HG03097 (cell line): ENCODE measurements around the gene PHF1.
"Not testable (repeated sequence)": the region's sequence is repeated elsewhere in the genome, so short reads cannot be mapped to it uniquely, and the experiment has no call there.

Source experiments
- ATAC-seq: cut with Tn5 transposase; IDR thresholded peaks from one replicate; pipeline ENCODE4 v1.9.1; 2021; ENCODE audit not compliant: unreplicated experiment, low FRiP score

The PHF1 gene

GRCh38 chr6:33391278-33391921, 19.4 kb upstream of the PHF1 start, which contains the start of gene KIFC1:
TSS of gene KIFC1 (plus strand) at chr6:33391823. CDS start at chr6:33391986, 163 bp downstream.
- ATAC-seq: peak; percentile 85

- no peak for ATAC-seq
Measured at GRCh38 chr6:33391922-33392594, 18.8 kb upstream of the PHF1 start.

- ATAC-seq: no peak
Measured at GRCh38 chr6:33392595-33392948, 18.2 kb upstream of the PHF1 start.

- no peak for ATAC-seq
Measured at GRCh38 chr6:33392979-33393378, 17.8 kb upstream of the PHF1 start.

- ATAC-seq: no peak
Measured at GRCh38 chr6:33397541-33397940, 13.3 kb upstream of the PHF1 start.

GRCh38 chr6:33398601-33399000, 12.2 kb upstream of the PHF1 start:
- ATAC-seq: not testable (repeated sequence)

- ATAC-seq: not testable (repeated sequence)
Measured at GRCh38 chr6:33399881-33400280, 10.9 kb upstream of the PHF1 start.

- no peak for ATAC-seq
Measured at GRCh38 chr6:33404884-33405283, 5.9 kb upstream of the PHF1 start.

- ATAC-seq: no peak
Measured at GRCh38 chr6:33405386-33405940, 5.4 kb upstream of the PHF1 start.

GRCh38 chr6:33406126-33406525, 4.7 kb upstream of the PHF1 start:
- ATAC-seq: no peak

- ATAC-seq: no peak
Measured at GRCh38 chr6:33407132-33407718, 3.6 kb upstream of the PHF1 start.

GRCh38 chr6:33410050-33410710, 634 bp upstream of the PHF1 start:
- ATAC-seq: peak; percentile 66

- ATAC-seq: no peak
Measured at GRCh38 chr6:33411632-33412005, 805 bp downstream of the PHF1 start.

GRCh38 chr6:33412140-33413009, 1.6 kb downstream of the PHF1 start:
- ATAC-seq: no peak

- no peak for ATAC-seq
Measured at GRCh38 chr6:33413241-33414120, 2.7 kb downstream of the PHF1 start.

- ATAC-seq: no peak
Measured at GRCh38 chr6:33414592-33415271, 3.9 kb downstream of the PHF1 start.

GRCh38 chr6:33415831-33416230, 5.0 kb downstream of the PHF1 start:
- no peak for ATAC-seq

GRCh38 chr6:33416386-33417127, 5.7 kb downstream of the PHF1 start:
- ATAC-seq: no peak
